GM21576 (cell line): ENCODE data around the gene RASA2.
"Not testable (repeated sequence)": the region's sequence is repeated elsewhere in the genome, so short reads cannot be mapped to it uniquely, and the experiment has no call there.

Experiments used
- ATAC-seq: cut with Tn5 transposase; IDR thresholded peaks from one replicate; pipeline ENCODE4 v1.9.1; 2021; ENCODE audit warnings: mild to moderate bottlenecking, moderate library complexity; ENCODE audit not compliant: unreplicated experiment

Gene RASA2

DNA sequence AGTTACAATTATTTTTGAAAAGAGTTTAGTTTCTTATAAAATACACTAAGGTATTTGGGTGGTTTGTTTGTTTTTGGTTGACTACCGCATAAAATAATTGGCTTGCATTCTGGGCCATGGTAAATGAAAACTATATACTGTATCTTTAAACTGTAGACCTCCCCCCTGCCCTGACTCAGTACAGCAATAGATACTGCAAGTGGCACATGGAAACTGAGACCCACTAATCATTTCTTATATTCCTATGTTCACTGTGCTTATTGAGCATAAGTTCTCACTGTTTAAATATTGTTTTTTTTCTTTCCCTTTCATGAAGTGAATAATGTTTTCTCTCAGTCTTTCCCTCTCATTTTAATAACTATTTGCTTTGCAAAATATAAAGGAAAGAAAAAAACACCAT is 45.8 kb downstream of the RASA2 start:
- no peak for ATAC-seq

DNA sequence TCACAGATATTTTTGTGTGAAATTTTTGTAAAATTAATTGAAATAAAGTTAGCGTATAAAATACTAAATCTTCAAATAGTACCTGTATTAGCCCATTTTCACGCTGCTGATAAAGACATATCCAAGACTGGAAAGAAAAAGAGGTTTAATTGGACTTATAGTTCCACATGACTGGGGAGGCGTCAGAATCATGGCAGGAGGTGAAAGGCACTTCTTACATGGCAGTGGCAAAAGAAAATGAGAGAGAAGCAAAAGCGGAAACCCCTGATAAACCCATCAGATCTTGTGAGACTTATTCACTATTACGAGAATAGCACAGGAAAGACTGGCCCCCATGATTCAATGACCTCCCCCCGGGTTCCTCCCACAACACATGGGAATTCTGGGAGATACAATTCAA is 49.2 kb downstream of the RASA2 start:
- ATAC-seq: not testable (repeated sequence)

DNA sequence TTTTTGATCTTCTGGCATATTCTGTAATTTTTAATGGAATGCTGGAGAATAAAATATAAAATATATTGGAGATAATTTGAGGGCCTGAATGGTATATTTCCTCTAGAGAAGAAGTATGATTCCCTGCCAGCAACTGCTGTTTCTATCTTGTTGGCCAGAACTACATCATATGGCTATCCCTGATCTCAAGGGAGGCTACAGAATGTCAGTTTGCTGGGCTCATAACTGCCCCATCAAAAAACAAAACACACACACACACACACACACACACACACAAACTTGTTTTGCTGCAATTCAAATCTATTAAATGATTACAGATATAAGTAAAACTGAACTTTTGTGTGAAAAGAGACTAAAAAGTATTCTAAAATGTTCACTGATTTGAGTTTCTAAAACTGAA is 51.0 kb downstream of the RASA2 start:
- no peak for ATAC-seq

DNA sequence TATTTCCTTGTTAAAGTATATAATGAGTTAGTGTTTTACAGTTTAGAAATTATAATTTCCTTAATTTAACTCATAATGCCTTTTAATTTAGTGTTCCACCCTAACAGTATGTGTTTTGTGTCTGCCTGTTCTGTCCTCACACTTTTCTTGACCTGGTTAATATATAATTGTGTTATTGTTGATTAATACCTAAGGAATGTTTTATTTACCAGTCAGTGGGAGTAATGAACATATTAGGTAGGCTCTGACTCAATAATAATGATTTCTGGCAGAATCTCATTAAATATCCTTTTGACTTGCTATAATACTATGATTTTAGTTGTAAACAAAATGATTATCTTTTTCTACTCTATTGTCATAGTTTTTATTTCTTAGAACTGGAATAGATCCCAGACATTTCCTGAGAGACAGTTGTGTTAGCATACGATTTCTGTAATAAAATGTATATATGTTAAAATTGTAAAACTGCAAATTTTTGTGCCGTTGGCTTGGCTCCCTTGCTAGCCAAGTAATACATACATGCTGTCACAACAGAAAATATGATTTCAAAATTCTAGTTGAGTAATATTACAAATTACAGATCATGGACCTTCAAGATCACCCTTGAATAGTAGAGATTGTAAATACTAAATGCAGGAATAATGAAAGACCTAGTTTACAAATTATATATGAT is 51.9 kb downstream of the RASA2 start:
- ATAC-seq: no peak

DNA sequence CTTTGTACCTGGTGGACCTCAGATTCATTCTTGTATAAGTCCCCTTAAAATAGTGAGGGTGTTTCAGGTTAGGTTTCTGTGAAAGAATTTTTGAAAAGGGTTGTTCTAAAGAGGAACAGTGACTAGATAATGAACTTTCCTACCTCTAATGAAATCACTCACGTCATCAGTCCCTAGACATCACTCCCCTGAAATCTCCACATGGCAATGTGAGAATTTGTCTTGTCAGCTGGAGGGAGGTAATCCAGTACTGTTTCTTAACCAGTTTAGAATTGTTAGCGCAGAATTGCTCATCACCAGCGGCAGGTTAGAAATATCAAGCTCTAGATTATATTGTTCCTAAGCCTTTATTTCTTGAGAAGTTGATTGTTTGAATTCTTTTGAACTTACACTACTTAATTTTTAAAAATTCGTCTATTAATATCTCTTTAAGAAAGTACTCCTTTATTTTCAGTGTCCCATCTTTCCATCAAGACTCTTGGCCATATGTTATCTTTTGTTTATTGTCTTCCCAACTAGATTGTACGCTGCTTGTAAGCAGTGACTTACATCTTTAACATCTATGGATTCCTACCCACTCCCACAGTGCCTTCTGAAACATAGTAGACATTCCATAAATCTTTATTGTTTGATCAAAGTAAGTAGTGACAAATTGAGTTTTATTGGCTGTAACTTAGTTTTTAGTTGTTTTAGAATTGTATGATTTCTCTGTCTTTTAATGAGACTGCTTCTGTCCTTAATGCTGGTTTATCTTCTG is 52.8 kb downstream of the RASA2 start:
- no peak for ATAC-seq

DNA sequence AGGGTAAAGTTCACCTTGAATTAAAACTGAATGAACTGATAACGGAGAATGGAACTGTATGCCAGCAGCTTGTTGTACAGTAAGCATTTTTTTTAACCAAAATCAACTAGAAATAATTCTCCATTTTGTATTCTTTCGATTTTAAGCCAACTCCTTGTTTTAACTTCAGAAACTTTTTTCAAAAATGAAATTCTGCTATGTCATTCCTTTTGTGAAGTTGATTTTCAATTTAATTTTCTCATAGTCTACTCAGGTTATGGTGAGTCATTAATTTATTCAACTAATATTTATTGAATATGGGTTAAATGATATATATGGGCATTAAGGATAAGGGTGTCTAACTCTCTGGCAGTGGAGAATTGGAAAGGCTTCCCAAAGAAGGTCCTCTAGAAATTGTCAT is 53.7 kb downstream of the RASA2 start:
- ATAC-seq: no peak

DNA sequence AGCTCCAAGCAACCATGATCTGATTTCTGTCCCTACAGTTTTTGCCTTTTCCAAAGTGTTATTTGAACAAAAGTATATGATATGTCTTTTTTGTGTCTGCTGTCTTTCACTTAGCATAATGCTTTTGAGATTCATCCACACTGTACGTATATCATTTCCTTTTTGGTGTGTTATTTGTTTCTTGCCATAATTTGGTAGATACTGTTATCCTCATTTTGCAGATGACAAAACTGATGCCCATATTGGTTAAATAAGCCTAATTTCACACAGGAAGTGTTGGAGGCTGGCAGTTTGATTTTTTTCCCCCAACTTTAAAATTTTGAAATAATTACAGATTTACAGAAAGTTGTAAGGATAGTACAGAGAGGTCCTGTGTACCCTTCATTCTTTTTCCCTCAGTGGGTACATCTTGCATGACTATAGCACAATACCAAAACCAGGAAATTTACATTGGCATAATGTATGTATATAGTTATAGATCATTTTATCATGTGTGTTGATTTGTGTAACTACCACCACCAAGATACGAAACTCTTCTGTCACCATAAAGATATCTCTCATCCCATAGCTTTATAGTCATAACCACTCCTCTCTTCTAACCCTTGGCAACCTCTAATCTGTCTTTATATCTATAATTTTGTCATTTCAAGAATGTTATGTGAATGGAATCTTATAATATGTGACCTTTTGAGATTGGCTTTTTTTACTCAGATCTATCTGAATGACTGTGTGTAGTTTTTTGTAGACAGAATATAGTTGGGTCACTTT is 55.6 kb downstream of the RASA2 start:
- no peak for ATAC-seq

DNA sequence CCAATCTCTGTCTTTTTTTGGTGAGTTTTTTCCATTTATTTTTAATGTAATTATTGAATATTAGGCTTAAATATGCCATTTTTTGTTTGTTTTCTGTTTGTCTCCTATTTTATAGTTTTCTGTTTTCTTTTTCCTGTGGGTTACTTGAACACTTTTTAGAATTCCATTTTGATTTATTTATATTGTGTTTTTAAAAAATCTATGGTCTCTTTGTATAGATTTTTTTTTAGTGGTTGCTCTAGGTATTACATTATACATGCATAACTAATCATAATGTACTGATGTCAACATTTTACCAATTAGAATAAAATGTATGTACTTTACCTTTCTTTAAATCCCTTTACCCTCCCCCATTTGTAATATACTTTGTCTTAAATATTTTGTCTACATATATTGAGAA is 56.2 kb downstream of the RASA2 start:
- no peak for ATAC-seq

DNA sequence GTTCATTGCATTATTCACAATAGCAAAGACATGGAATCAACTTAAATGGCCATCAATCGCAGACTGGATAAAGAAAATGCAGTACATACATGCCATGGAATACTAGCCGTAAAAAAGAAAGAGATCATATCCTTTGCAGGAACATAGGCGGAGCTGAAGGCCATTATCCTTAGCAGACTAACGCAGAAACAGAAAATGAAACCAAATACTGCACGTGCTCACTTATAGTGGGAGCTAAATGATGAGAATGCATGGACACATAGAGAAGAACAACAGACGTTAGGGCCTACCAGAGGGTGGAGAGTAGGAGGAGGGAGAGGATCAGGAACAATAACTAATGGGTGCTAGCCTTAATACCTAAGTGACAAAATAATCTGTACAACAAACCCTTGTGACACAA is 57.9 kb downstream of the RASA2 start:
- no peak for ATAC-seq

DNA sequence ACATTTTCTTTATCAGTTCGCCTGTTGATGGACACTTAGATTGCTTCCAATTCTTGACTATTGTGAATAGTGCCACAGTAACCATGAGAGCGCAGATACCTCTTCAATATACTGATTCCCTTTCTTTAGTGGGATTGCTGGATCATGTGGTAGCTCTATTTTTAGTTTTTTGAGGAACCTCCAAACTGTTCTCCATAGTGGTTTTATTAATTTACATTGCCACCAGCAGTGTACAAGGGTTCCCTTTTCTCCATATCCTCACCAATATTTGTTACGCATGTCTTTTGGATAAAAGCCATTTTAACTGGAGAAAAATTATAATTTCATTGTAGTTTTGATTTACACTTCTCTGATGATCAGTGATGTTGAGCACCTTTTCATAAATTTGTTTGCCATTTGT is 59.3 kb downstream of the RASA2 start:
- ATAC-seq: no peak

DNA sequence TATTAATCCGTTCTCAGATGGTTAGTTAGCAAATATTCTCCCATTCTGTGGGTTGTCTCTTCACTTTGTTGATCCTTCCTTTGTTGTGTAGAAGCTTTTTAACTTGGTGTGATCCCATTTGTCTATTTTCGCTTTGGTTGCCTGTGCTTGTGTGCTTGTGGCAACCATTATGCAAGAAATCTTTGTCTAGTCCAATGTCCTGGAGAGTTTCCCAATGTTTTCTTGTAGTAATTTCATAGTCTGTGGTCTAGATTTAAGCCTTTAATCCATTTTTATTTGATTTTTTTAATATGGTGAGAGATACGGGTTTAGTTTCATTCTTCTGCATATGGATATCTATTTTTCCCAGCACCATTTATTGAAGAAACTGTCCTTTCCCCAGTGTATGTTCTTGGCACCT is 59.8 kb downstream of the RASA2 start:
- no peak for ATAC-seq

DNA sequence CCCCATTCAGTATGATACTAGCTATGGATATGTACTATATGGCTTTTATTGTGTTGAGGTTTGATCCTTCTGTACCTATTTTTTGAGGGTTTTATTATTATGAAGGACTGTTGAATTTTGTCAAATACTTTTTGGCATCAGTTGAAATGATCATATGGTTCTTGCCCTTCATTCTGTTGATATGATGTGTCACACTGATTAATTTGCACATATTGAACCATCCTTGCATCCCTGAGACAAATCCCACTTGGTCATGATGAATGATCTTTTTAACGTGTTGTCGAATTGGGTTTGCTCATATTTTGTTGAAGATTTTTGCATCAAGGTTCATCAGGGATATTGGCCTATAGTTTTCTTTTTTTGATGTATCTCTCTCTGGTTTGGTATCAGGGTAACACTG is 61.0 kb downstream of the RASA2 start:
- ATAC-seq: no peak

DNA sequence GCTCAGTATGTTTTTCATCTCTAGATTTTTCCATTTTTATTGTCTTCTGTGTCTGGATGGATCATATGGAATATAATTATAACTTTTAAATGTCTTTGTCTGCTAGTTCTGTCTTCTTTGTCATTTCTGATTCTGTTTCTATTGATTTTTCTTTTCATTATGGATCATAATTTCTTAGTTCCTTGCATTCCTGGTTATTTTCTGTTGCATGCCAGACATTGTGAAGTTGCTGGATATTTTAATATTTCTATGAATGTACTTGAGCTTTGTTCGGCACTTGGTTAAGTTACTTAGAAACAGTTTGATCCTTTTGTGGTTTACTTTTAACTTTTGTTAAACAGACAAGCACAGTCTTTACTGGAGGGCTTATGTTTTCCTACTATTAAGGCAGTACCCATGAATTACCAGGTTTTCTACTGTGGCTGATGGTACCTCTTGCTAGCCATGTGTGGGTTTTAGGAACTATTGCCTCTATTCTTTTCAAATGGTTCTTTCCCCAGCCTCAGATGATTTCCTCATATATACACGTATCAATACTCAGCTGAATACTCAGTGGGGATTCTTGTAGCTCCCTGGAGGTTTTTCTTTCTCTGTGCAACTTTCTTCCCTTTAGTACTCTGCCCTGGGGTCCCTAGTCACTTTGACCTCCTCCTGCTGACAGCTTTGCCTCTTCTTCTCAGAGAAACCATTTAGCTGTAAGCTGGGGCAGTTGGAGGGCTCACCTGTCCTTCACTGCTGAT is 64.3 kb downstream of the RASA2 start:
- no peak for ATAC-seq

DNA sequence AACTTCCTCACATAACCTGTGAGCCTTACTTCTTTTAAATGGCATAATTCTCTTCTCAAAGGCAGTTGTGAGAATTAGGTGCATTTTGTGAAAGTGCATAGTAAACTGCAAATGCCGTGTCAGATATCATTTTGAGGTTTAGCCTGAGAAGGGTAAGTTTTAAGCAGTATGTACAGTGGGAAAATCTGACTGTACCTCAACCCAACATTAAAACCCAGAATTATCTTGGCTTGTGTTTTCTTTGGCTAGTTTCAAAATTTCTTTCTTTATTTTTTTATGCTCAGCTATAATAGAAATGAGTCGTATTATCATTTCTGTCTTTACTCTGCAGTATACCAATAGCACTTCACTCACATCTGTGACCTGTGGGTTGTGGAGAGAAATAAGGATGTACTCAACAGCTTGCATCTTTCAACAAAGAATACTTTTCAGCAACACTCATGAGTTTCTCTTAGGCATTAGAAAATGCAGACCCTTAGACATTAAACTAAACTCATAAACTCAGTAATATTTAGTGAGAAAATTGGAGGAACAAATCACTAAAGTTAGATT is 65.7 kb downstream of the RASA2 start:
- ATAC-seq: no peak

DNA sequence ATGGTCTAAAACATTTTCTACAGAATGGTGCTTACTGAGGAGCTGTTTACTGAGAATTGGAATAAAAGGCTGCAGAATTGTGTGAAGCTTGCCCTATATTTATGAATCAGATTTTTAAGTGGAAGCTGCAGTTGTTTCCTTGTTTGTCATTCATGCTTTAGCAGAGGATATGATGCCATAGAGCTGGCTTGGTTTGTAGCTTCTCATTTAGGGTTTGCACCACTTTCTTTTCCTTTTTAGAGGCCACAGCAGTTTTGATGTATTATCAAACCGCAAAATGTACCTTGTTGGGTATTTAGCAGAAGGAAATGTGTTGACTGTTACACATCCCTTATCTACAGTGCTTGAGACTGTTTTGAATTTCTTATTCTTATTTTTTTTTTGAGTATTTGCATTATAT is 66.2 kb downstream of the RASA2 start:
- ATAC-seq: no peak

DNA sequence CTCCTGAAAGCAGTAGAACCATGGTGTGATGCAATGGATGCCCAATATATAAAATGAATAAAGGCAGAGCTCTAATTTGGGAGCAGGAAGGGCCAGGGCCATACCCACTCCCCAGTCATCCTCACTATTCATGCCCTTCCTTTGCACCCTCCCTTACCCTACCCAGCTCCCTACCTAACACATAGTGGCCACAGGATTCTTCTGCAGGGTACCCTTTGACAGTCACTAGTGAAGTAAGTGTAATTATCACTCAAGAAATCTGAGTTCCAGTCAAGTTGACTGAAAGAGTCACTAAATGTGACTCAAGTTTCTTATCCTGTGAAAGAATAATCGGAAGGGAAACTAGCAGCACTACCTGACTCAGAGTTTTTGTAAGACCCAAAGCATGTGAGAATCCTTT is 69.2 kb downstream of the RASA2 start:
- ATAC-seq: no peak

DNA sequence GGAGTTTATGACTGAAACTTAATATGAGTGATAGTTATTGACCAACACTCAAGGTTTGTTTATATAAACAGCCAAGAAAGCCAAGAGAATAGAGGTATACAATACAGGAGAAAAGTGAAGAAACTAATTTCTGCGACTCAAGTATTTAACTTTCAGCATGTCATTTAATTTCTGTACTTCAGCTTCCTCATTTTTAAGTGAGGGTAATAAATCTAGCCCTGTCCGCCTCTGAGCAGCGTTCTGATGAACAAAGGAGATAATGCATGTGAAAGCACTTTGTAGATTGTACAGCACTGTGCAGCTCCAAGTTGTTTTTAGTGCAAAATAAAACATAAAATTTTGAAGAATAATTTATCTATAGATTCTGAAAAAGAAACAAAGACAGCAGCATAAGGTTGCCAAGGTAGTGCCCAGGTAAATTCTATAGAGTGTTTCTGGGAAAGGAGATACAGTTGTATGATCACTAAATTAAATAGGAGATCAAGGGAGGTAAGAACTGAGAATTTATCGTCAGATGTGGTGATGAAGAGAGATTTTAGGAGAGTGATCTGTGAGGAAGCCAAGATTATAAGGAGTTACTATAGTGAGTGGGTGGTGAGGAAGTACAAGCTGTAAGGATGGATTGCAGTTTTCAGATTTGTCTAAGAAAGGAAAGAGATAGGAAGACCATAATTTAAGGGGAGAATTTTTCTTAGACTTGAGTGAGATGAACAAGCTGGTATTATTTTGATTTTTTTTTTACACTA is 71.3 kb downstream of the RASA2 start:
- ATAC-seq: no peak

DNA sequence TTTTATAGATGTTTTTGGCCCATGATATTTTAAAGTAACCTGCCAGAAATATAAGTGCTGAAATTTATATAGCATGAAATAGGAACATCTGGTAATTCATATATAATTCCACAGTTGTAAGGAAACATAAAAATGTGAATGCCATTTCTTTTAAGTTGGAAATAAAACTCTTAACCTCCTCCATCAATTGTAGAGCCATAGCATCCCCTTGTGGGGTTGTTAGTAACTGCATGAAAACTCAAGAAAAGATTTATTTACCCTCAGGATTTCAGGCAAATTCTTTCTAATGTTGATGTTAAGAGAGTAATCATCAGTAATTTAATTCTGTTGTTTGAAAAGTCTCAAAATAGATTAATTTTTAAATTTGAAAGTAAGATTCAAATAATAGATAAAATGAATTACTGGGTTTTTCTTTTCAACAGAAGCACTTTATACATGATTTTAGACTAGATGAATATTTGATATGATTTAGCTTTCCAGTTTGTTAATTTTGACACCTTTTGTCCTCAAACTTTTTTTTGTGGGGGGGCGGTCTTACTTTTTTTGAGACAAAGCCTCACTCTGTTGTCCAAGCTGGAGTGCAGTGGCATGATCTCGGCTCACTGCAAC is 74.7 kb downstream of the RASA2 start:
- ATAC-seq: no peak

DNA sequence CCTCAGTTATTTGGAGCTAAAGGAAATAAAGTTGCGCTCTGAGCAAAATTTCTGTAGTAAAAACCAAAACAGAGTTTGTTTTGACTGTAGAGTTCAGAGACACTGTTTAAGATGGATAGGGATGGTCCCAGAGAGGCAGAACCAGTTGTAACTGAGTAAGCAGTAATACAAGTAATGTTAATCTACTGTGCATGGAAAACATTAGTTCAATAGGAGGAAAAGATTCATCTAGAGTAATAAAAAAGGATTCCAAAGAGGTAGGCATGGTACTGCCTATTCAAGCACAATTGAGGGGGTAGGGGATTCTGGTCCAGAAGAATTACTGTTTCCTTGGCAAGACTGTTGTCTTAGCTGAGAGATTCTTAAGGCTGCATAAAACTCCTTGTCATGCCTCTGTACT is 77.4 kb downstream of the RASA2 start:
- no peak for ATAC-seq

DNA sequence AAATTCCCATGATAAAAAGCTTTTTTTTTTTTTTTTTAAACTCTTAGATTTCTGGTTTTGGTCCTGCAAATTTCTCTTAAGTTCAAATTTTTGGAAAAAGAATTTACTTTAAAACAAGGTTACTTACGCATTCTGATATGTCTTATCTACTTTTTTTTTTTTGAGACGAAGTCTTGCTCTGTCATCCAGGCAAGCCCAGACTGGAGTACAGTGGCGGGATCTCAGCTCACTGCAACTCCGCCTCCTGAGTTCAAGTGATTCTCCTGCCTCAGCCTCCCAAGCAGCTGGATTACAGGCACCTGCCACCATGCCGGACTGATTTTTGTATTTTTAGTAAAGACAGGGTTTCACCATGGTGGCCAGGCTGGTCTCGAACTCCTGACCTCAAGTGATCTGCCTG is 83.2 kb downstream of the RASA2 start:
- ATAC-seq: no peak
